GM12878 (cell line): ENCODE results near the gene MMD.

ENCODE experiments used
- BRCA1 ChIP-seq: IDR thresholded peaks from 2 replicates; pipeline ENCODE4 v1.6.1; 2011; ENCODE audit warnings: low read depth, low read length, improper control_type of control experiment
- CTCF ChIP-seq, 3 experiments: IDR thresholded peaks in 2 of 3; conservative IDR thresholded peaks in 1 of 3; 2 replicates each; pipeline ENCODE4 v1.5.1; 2011; ENCODE audit warnings: low read depth in 3 of 3, low read length in 3 of 3, mild to moderate bottlenecking in 3 of 3, control low read depth in 2 of 3, moderate library complexity in 2 of 3, inconsistent platforms in 1 of 3, mixed read lengths in 1 of 3; ENCODE audit not compliant: control insufficient read depth in 2 of 3, insufficient read depth in 1 of 3; ENCODE audit errors: extremely low read depth in 1 of 3
- CUX1 ChIP-seq: IDR thresholded peaks from 2 replicates; pipeline ENCODE4 v1.6.1; 2012; ENCODE audit warnings: improper control_type of control experiment, low read depth, low read length; ENCODE audit not compliant: insufficient replicate concordance
- E2F4 ChIP-seq: IDR thresholded peaks from 2 replicates; pipeline ENCODE4 v1.6.1; 2012; ENCODE audit warnings: low read depth, low read length, improper control_type of control experiment
- EZH2 ChIP-seq: IDR thresholded peaks from 2 replicates; pipeline ENCODE4 v1.6.1; 2012; ENCODE audit warnings: low read depth, mild to moderate bottlenecking, control low read depth, inconsistent platforms, low read length, borderline replicate concordance; ENCODE audit not compliant: control insufficient read depth
- LARP7 ChIP-seq: fragments of 450-650 bp; IDR thresholded peaks from 2 replicates; pipeline ENCODE4 v1.6.1; 2017; ENCODE audit warnings: mild to moderate bottlenecking
- MAX ChIP-seq: IDR thresholded peaks from 2 replicates; pipeline ENCODE4 v1.6.1; 2012; ENCODE audit warnings: low read depth, low read length, improper control_type of control experiment
- MTA3 ChIP-seq: IDR thresholded peaks from 2 replicates; pipeline ENCODE4 v1.6.1; 2012; ENCODE audit warnings: low read length, inconsistent platforms, borderline replicate concordance
- NFIC ChIP-seq: IDR thresholded peaks from 2 replicates; pipeline ENCODE4 v1.6.1; 2012; ENCODE audit warnings: low read depth, mild to moderate bottlenecking, inconsistent platforms, low read length, moderate library complexity
- NFYB ChIP-seq: IDR thresholded peaks from 2 replicates; pipeline ENCODE4 v1.6.1; 2011; ENCODE audit warnings: low read depth, mild to moderate bottlenecking, low read length, improper control_type of control experiment, moderate library complexity; ENCODE audit not compliant: insufficient read depth
- NKRF ChIP-seq: fragments of 450-650 bp; conservative IDR thresholded peaks from 2 replicates; pipeline ENCODE4 v1.6.1; 2017; ENCODE audit warnings: mild to moderate bottlenecking, moderate library complexity
- POLR2A ChIP-seq: IDR thresholded peaks from 2 replicates; pipeline ENCODE4 v1.6.1; 2011; ENCODE audit warnings: low read depth, mild to moderate bottlenecking, low read length
- RAD51 ChIP-seq: fragments of 450-650 bp; IDR thresholded peaks from 2 replicates; pipeline ENCODE4 v1.6.1; 2016; ENCODE audit warnings: moderate library complexity, mild to moderate bottlenecking, inconsistent platforms
- ZNF274 ChIP-seq: IDR thresholded peaks from one replicate; pipeline ENCODE4 v1.8.0; 2011; ENCODE audit not compliant: insufficient read length, insufficient read depth

- TF ChIP-seq MAX, result no peak
- TF ChIP-seq RAD51, result no peak
- TF ChIP-seq POLR2A, result no peak
- no peak for TF ChIP-seq NFIC
- TF ChIP-seq ZNF274, result no peak
- no peak for TF ChIP-seq E2F4
- no peak for TF ChIP-seq BRCA1
- no peak for TF ChIP-seq CUX1
- no peak for TF ChIP-seq NKRF
- TF ChIP-seq LARP7, result no peak
- TF ChIP-seq NFYB, result no peak
- no peak for TF ChIP-seq MTA3
- TF ChIP-seq CTCF (IDR thresholded peaks at IDR 0.05 in 2 of 3, conservative IDR thresholded peaks at IDR 0.05 in 1 of 3; ENCODE audit: control insufficient read depth in 2 of 3, extremely low read depth in 1 of 3, insufficient read depth in 1 of 3, low read depth in 3 of 3, low read length in 3 of 3), result no peak
- TF ChIP-seq EZH2, result no peak
Observed at GRCh38 chr17:55456307-55457240, 34.9 kb upstream of the MMD start.
